Activated CD8-positive, alpha-beta memory T cell treated with anti-CD3 and anti-CD28 coated beads, Interleukin-2, amount 50 U/mL, for 24 hours (primary cell): ENCODE measurements around the gene LIM2.

ENCODE experiments used
- DNase-seq: peaks from one replicate; pipeline ENCODE4 v3.0.0-alpha.2; 2020; ENCODE audit errors: extremely low read depth

LIM2 gene

GRCh38 chr19:51365965-51366388 lies 21.8 kb downstream of the LIM2 start, which contains the start of gene ETFB:
TSS of gene ETFB (minus strand) at chr19:51366388. CDS start at chr19:51366326, 62 bp downstream.
- no peak for DNase-seq

- no peak for DNase-seq
Observed at GRCh38 chr19:51365211-51365964, 22.4 kb downstream of the LIM2 start.

- no peak for DNase-seq
Observed at GRCh38 chr19:51364200-51365106, 23.3 kb downstream of the LIM2 start.

GRCh38 chr19:51361239-51361638 lies 26.5 kb downstream of the LIM2 start:
- no peak for DNase-seq

GRCh38 chr19:51359294-51359693 lies 28.5 kb downstream of the LIM2 start:
- no peak for DNase-seq

GRCh38 chr19:51357952-51358351 lies 29.8 kb downstream of the LIM2 start:
- DNase-seq, result no peak

- no peak for DNase-seq
Observed at GRCh38 chr19:51356159-51356801, 31.5 kb downstream of the LIM2 start.

- DNase-seq, result no peak
Observed at GRCh38 chr19:51354742-51355148, 33.0 kb downstream of the LIM2 start.

GRCh38 chr19:51354103-51354741 lies 33.6 kb downstream of the LIM2 start:
- no peak for DNase-seq

- no peak for DNase-seq
Observed at GRCh38 chr19:51352783-51353360, 34.9 kb downstream of the LIM2 start.

- no peak for DNase-seq
Observed at GRCh38 chr19:51351266-51351990, 36.3 kb downstream of the LIM2 start.

GRCh38 chr19:51347209-51347928 lies 40.4 kb downstream of the LIM2 start:
- DNase-seq, result no peak

GRCh38 chr19:51346742-51347141 lies 41.0 kb downstream of the LIM2 start:
- DNase-seq, result no peak

GRCh38 chr19:51345076-51345620 lies 42.6 kb downstream of the LIM2 start:
- DNase-seq, result no peak

GRCh38 chr19:51342631-51343569 lies 44.9 kb downstream of the LIM2 start:
- DNase-seq, result no peak

- DNase-seq, result no peak
Observed at GRCh38 chr19:51341976-51342580, 45.7 kb downstream of the LIM2 start, which contains the start of gene VSIG10L. TSS of gene VSIG10L (minus strand) at chr19:51342139. CDS start at chr19:51342124, 15 bp downstream.

- DNase-seq, result no peak
Observed at GRCh38 chr19:51341066-51341465, 46.7 kb downstream of the LIM2 start.
